GM23338 (cell line): ENCODE data around the gene SOX13. TPM values are rescaled to one million over a fixed set of nuclear protein-coding genes. Genes with fewer than 3 reads are reported as not detected.

Source experiments
- ATAC-seq: fragments of 200-7000 bp; cut with Tn5 transposase; 3 replicates; pipeline ENCODE4 v1.9.1; 2020
- DNase-seq: peaks from one replicate; pipeline ENCODE4 v3.0.0-alpha.2; 2015; ENCODE audit warnings: low spot score
- H2AFZ ChIP-seq: fragments of 200-600 bp; sonication (generic); 2 replicates; pipeline ENCODE4 v1.8.0; 2016; ENCODE audit warnings: antibody characterized with exemption, mild to moderate bottlenecking, moderate library complexity
- H3F3A ChIP-seq: fragments of 200-600 bp; sonication (generic); replicated peaks from 2 replicates; pipeline ENCODE4 v1.8.0; 2017; ENCODE audit warnings: antibody characterized with exemption, mixed run types, low read depth
- H3K27ac ChIP-seq: fragments of 200-600 bp; sonication (generic); 2 replicates; pipeline ENCODE4 v1.6.1; 2016; ENCODE audit warnings: low read depth
- H3K27me3 ChIP-seq: fragments of 200-600 bp; sonication (generic); 2 replicates; pipeline ENCODE4 v1.8.0; 2016; ENCODE audit warnings: mild to moderate bottlenecking, mixed run types, moderate library complexity; ENCODE audit not compliant: insufficient read depth
- H3K36me3 ChIP-seq: fragments of 200-600 bp; sonication (generic); 2 replicates; pipeline ENCODE4 v1.8.0; 2016; ENCODE audit warnings: mild to moderate bottlenecking; ENCODE audit not compliant: insufficient read depth
- H3K4me1 ChIP-seq: fragments of 200-600 bp; sonication (generic); 2 replicates; pipeline ENCODE4 v1.8.0; 2016; ENCODE audit warnings: mild to moderate bottlenecking, moderate library complexity; ENCODE audit not compliant: insufficient read depth
- H3K4me2 ChIP-seq: fragments of 200-600 bp; sonication (generic); 2 replicates; pipeline ENCODE4 v1.7.1; 2017; ENCODE audit warnings: mixed run types
- H3K4me3 ChIP-seq: fragments of 200-600 bp; sonication (generic); 2 replicates; pipeline ENCODE4 v1.6.1; 2016; ENCODE audit warnings: mixed run types
- H3K79me2 ChIP-seq: fragments of 200-600 bp; sonication (generic); replicated peaks from 2 replicates; pipeline ENCODE4 v1.8.0; 2017; ENCODE audit warnings: mild to moderate bottlenecking; ENCODE audit not compliant: insufficient read depth
- H3K9me2 ChIP-seq: fragments of 200-600 bp; sonication (generic); 2 replicates; pipeline ENCODE4 v1.8.0; 2017; ENCODE audit not compliant: insufficient read depth
- H4K20me1 ChIP-seq: fragments of 200-600 bp; sonication (generic); replicated peaks from 2 replicates; pipeline ENCODE4 v1.8.0; 2017; ENCODE audit warnings: mild to moderate bottlenecking; ENCODE audit not compliant: insufficient read depth
- H3K27ac Mint-ChIP-seq: 2 replicates; pipeline ENCODE4 v1.8.0; 2020; ENCODE audit warnings: inconsistent platforms, mild to moderate bottlenecking, moderate library complexity, mixed read lengths
- H3K27me3 Mint-ChIP-seq: 3 replicates; pipeline ENCODE4 v1.8.0; 2022; ENCODE audit warnings: low read depth, mild to moderate bottlenecking, moderate library complexity, mixed read lengths, inconsistent platforms; ENCODE audit not compliant: insufficient read depth, poor library complexity
- H3K36me3 Mint-ChIP-seq: 3 replicates; pipeline ENCODE4 v1.8.0; 2021; ENCODE audit warnings: low read depth, mild to moderate bottlenecking, inconsistent platforms, moderate library complexity, mixed read lengths
- H3K4me1 Mint-ChIP-seq: 3 replicates; pipeline ENCODE4 v1.8.0; 2020; ENCODE audit warnings: mild to moderate bottlenecking, inconsistent platforms, mixed read lengths
- H3K4me3 Mint-ChIP-seq: 3 replicates; pipeline ENCODE4 v1.8.0; 2021; ENCODE audit warnings: moderate library complexity, mild to moderate bottlenecking, inconsistent platforms, mixed read lengths
- H3K9me3 Mint-ChIP-seq: 3 replicates; pipeline ENCODE4 v1.8.0; 2020; ENCODE audit warnings: moderate library complexity, mild to moderate bottlenecking, inconsistent platforms, mixed read lengths
- EZH2phosphoT487 ChIP-seq: fragments of 200-600 bp; sonication (generic); IDR thresholded peaks from one replicate; pipeline ENCODE4 v1.8.1; 2018; ENCODE audit warnings: antibody characterized with exemption; ENCODE audit not compliant: unreplicated experiment
- POLR2AphosphoS5 ChIP-seq: IDR thresholded peaks from 2 replicates; pipeline ENCODE4 v1.6.1; 2016; ENCODE audit warnings: antibody characterized with exemption, low read depth
- ZNF114 ChIP-seq: fragments of 250-450 bp; sonication (Bioruptor Pico); IDR thresholded peaks from 2 replicates; pipeline ENCODE4 v1.5.0; 2020; ENCODE audit warnings: mild to moderate bottlenecking, moderate library complexity
- polyA plus RNA-seq: library from polyadenylated mRNA; unstranded; fragments of >200 nt; fragmentation: Nextera tagmentation; extraction: Ambion mirVana; gene quantifications from 2 replicates; pipeline ENCODE4 v1.2.1, GENCODE V29; 2016
- total RNA-seq: library from RNA; depleted of rRNA; stranded (reverse); fragments of >200 nt; shearing (Covaris generic); gene quantifications from 2 replicates; pipeline ENCODE4 v1.2.3, GENCODE V29; 2014
- TF ChIP-seq, protein P1 (sequence below), 2 experiments: fragments of 200-600 bp in 1 of 2; sonication (generic) in 1 of 2; conservative IDR thresholded peaks; 2 replicates each; pipeline versions ENCODE4 v1.5.1 to v1.6.1; 2016 to 2017; ENCODE audit warnings: antibody characterized with exemption in 2 of 2, low read depth in 2 of 2, mild to moderate bottlenecking in 2 of 2, moderate library complexity in 1 of 2
- TF ChIP-seq, protein P2 (sequence below): fragments of 250-450 bp; sonication (Bioruptor Pico); IDR thresholded peaks from 2 replicates; pipeline ENCODE4 v1.5.0; 2020; ENCODE audit warnings: mild to moderate bottlenecking, moderate library complexity

Gene SOX13
- total and polyA plus RNA-seq, 2 experiments from 2014 or later = 28.6 to 123 TPM

DNA sequence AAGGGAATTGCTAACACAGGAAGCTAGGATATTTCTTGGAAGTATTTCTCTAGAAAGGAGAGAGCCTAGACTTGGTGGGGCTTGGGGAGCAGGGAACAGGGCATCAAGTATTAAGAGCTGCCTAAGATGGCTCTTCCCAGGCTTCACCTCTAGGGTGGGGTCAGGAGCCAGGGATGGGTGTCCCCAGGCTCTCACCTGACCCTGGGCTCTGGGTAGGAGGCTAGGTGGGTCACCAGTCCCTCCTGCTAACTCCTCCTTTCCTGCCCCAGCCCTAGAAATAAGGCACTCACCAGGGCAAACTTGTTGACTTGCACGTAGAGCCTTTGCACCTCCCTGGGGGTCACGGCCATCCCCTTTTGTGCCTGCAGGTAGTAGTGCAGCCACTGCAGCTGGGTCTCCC, 63.9 kb downstream of the SOX13 start:
- peaks cover 9% of the 10 kb centered on the region for H3K27me3 Mint-ChIP-seq
- Histone ChIP-seq H3K27ac (no peak overlapping the region), H3K9me2 (no peaks in the 10 kb centered on the region), H3K4me1 (no peaks in the 10 kb centered on the region), H3K36me3 (no peaks in the 10 kb centered on the region), H3K27me3 (no peaks in the 10 kb centered on the region), H2AFZ (no peak overlapping the region), H4K20me1 (no peaks in the 10 kb centered on the region), H3K4me2 (no peak overlapping the region), H3K4me3 (no peak overlapping the region), H3K79me2 (no peaks in the 10 kb centered on the region), H3F3A (no peaks in the 10 kb centered on the region)
- no peaks in the 10 kb centered on the region for H3K9me3 Mint-ChIP-seq
- no peak overlapping the region for H3K27ac Mint-ChIP-seq
- ATAC-seq (peak; percentile 71), DNase-seq (peak; percentile 38)
- no peak overlapping the region for H3K4me3 Mint-ChIP-seq
- H3K36me3 Mint-ChIP-seq = peaks cover 19% of the 10 kb centered on the region
- TF ChIP-seq POLR2AphosphoS5 = no peak
- TF ChIP-seq, protein P1, sequence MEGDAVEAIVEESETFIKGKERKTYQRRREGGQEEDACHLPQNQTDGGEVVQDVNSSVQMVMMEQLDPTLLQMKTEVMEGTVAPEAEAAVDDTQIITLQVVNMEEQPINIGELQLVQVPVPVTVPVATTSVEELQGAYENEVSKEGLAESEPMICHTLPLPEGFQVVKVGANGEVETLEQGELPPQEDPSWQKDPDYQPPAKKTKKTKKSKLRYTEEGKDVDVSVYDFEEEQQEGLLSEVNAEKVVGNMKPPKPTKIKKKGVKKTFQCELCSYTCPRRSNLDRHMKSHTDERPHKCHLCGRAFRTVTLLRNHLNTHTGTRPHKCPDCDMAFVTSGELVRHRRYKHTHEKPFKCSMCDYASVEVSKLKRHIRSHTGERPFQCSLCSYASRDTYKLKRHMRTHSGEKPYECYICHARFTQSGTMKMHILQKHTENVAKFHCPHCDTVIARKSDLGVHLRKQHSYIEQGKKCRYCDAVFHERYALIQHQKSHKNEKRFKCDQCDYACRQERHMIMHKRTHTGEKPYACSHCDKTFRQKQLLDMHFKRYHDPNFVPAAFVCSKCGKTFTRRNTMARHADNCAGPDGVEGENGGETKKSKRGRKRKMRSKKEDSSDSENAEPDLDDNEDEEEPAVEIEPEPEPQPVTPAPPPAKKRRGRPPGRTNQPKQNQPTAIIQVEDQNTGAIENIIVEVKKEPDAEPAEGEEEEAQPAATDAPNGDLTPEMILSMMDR (conservative IDR thresholded peaks at IDR 0.05; ENCODE audit: low read depth in 2 of 2) = peak; percentile 11 to 32; a peak in 2 of 4 replicates
- no peak for TF ChIP-seq EZH2phosphoT487
- TF ChIP-seq, protein P2, sequence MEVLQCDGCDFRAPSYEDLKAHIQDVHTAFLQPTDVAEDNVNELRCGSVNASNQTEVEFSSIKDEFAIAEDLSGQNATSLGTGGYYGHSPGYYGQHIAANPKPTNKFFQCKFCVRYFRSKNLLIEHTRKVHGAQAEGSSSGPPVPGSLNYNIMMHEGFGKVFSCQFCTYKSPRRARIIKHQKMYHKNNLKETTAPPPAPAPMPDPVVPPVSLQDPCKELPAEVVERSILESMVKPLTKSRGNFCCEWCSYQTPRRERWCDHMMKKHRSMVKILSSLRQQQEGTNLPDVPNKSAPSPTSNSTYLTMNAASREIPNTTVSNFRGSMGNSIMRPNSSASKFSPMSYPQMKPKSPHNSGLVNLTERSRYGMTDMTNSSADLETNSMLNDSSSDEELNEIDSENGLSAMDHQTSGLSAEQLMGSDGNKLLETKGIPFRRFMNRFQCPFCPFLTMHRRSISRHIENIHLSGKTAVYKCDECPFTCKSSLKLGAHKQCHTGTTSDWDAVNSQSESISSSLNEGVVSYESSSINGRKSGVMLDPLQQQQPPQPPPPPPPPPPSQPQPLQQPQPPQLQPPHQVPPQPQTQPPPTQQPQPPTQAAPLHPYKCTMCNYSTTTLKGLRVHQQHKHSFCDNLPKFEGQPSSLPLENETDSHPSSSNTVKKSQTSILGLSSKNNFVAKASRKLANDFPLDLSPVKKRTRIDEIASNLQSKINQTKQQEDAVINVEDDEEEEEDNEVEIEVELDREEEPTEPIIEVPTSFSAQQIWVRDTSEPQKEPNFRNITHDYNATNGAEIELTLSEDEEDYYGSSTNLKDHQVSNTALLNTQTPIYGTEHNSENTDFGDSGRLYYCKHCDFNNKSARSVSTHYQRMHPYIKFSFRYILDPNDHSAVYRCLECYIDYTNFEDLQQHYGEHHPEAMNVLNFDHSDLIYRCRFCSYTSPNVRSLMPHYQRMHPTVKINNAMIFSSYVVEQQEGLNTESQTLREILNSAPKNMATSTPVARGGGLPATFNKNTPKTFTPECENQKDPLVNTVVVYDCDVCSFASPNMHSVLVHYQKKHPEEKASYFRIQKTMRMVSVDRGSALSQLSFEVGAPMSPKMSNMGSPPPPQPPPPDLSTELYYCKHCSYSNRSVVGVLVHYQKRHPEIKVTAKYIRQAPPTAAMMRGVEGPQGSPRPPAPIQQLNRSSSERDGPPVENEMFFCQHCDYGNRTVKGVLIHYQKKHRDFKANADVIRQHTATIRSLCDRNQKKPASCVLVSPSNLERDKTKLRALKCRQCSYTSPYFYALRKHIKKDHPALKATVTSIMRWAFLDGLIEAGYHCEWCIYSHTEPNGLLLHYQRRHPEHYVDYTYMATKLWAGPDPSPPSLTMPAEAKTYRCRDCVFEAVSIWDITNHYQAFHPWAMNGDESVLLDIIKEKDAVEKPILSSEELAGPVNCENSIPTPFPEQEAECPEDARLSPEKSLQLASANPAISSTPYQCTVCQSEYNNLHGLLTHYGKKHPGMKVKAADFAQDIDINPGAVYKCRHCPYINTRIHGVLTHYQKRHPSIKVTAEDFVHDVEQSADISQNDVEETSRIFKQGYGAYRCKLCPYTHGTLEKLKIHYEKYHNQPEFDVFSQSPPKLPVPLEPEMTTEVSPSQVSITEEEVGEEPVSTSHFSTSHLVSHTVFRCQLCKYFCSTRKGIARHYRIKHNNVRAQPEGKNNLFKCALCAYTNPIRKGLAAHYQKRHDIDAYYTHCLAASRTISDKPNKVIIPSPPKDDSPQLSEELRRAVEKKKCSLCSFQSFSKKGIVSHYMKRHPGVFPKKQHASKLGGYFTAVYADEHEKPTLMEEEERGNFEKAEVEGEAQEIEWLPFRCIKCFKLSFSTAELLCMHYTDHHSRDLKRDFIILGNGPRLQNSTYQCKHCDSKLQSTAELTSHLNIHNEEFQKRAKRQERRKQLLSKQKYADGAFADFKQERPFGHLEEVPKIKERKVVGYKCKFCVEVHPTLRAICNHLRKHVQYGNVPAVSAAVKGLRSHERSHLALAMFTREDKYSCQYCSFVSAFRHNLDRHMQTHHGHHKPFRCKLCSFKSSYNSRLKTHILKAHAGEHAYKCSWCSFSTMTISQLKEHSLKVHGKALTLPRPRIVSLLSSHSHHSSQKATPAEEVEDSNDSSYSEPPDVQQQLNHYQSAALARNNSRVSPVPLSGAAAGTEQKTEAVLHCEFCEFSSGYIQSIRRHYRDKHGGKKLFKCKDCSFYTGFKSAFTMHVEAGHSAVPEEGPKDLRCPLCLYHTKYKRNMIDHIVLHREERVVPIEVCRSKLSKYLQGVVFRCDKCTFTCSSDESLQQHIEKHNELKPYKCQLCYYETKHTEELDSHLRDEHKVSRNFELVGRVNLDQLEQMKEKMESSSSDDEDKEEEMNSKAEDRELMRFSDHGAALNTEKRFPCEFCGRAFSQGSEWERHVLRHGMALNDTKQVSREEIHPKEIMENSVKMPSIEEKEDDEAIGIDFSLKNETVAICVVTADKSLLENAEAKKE (CRISPR knock-in tag) = no peak
- no peak for TF ChIP-seq ZNF114 (CRISPR knock-in tag)
- H3K4me1 Mint-ChIP-seq = peaks cover 5% of the 10 kb centered on the region; the same call in 2 of the 3 replicates
